NOMO-1 treated with DMSO at 0.1 percent for 48 hours (cell line): ENCODE results near the gene CTAGE1.

Source experiments
- DNase-seq: peaks from one replicate; lab custom pipeline; 2025; ENCODE audit not compliant: unreplicated experiment; lab: John Stamatoyannopoulos, UW

Gene CTAGE1

DNA sequence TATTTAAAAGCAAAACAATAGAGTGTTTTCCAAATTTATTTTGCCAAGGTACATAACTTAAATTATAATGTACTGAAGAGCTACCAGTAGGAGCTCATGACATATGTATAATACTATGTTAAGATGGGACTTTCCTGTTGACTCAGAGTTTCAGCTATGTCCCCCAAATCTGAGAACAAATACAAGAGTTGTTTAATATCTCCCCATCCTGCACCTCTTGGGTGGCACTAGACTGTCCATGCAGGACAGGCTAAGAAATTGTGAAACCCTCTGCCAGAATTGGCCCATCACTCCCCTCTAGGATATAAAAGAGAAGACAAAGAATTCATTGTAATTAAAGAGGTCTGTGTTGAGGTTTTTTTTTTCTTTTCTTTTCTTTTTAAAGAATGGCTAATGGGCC is 21.7 kb upstream of the CTAGE1 start:
- DNase-seq, result no peak

DNA sequence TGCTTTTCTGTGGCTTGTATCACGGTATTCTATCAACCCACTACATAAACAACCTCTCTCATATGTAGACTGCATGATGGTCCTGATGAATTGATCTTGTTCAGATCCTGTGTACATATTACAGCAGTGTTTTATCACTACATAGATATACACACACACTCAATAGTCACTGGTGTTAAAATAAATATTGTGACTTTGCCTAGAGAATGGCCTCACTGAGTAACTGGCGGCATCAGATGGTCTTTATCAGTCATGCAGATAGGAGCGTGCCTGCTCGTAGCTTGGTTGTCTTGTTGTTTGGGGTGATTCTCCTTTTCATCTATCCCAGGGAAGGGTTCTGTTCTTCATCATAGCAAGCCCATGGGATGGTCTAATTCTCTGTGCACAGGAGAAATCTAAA is 18.4 kb upstream of the CTAGE1 start:
- no peak for DNase-seq

DNA sequence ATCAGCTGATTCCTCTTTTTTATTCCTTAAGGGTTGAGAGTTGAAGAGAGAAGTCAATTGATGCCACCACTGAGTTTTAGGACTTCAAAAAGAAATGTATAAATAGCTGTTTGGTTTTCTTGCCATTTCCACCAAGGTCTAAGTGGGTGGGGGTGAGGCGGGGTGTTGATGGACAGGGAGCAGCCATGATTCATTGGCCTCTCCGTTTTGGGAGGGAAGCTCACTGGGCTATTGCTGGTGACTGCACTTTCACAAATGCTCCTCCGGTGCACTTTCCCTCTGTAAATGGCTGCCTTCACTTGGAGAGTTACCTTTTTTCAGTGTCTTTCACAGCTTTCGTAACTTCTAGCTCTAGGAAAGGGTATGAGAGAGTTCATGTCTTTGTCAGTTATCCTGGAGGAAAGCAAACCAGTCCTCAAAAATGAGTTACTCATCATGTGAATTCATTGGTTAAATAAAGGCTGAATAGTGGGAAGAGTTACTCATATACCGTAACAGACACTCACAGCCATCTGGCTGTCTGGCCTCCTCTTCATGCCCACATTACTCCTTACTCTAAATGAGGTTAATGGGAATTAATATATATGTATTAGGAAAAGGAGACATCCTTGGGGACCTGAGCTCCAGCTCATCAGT is 17.4 kb upstream of the CTAGE1 start:
- no peak for DNase-seq

DNA sequence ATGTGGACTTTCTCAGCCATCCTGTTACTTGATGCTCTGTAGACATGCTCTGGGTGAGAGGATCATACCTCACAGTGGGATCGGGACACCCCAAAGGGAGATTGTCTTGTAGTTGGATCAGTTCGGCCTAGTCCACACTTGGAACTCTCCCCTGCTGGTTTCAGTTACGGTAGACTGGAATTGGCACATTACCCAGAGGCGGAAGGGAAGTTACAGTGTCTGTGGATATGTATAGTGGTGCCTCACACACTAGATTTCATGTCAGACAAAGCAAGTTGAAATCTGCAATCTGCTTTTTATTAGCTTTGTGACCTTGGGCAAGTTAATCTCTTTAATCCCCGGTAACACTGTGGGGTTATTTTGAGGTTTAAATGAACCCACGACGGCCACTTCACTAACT is 16.2 kb upstream of the CTAGE1 start:
- DNase-seq, result no peak

DNA sequence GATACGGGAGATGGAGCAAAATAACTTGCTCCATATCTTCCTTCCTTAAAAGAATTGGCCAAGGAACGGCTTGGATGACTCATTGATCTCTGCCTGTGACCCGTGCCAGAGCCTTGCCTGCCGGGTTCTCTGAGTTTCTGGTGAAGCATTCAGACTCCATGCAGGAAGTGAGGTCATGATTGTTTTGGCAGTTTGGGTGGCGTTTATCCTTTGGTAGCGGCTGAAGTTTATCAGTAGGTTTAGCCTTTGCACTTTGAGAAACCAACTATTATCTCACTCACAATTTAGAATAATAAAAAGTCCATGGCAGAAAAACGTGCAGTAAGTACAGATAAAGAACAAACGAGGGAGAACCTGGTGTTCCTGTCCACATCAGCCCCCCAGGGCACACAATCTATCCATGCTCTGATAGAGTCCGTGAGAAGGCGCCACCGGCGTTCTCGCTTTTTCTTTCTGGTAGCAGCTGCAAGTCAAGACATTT is 15.0 kb upstream of the CTAGE1 start:
- DNase-seq, result no peak

DNA sequence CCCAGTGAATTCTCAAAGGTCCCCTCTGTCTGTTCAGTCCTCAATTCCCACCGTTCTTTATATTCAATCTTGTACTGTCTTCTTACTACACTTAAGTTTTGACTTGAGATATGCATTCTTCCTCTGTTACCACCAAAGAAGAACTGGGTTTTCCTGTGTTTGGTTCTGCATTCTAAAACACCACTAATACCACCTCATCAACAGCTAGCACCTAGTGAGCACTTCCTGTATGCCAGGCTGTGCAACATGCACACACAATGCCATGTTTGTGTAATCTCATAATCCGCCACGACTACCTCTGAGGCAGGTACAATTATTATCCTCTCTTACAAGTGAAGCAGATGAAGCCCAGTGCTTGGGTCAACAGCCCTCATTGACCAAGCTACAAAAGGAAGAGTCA is 11.8 kb upstream of the CTAGE1 start:
- DNase-seq, result no peak

DNA sequence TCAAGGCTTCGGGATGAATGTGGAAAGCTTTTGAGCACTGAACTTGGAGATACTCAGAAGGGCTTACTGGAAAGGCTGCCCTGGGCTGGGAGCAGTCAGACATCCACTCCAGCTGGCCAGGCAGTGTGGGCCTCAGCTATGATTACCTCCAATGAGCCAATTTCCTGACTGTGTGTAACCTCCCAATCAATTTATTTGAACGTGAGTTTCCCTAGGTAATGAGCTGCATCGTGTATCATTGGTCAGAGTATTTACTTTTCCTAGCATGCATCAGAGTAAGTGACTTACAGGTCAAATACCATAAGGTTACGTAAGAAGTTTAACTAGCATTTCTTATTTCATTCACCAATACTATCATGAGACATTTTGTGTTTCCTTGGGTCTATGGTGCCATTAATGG is 11.0 kb upstream of the CTAGE1 start:
- no peak for DNase-seq

DNA sequence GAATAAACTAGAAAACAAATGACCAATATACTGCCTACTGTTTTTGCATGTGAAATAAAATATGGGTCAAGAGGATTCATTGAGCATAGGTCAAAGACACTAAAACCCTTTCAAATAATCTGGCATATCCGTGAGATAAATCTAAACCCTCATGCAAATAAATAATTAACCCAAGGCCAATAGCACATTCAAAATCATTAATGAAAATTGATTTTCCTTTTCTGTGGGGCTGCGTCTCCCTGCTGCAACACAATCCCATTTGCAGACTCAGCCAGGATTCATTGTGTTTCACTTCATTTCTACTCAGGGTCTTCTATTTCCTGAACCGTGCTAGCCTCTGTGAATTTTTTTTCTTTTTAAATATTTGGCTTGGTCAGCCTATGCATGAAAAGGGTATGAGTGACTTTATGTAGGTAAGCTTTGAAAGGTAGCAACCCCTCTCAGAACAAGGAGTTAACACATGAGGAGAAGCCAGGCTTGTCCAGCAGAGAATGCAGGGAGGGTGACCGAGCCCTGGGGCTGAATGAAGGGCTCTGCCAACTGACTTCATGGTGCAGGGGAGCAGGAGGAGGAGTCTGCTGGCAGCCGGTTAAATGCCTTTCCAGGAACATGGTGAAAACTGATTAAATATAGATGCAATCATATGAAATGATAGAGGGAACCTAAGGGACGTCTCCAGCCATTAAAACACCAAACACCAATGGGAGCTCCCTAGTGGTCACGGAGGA is 10.3 kb upstream of the CTAGE1 start:
- no peak for DNase-seq

DNA sequence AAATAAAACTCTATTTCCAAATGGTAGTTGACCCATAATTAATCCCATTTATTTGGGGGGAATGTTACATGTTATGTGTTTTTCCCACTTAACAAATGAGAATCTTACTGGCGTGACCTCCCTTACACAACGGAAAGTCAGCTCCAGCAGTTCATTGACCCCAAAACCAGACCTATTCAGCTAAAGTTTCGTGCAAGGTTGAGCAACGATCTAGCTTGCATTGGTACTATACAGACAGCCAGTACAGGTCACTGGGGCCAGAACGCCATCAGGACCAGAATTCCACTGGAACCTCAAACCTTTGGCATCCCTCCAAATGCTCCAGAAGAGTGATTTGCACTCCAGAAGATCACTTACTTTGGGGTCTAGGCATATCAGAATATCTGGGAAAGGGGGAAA is 6.8 kb upstream of the CTAGE1 start:
- no peak for DNase-seq

DNA sequence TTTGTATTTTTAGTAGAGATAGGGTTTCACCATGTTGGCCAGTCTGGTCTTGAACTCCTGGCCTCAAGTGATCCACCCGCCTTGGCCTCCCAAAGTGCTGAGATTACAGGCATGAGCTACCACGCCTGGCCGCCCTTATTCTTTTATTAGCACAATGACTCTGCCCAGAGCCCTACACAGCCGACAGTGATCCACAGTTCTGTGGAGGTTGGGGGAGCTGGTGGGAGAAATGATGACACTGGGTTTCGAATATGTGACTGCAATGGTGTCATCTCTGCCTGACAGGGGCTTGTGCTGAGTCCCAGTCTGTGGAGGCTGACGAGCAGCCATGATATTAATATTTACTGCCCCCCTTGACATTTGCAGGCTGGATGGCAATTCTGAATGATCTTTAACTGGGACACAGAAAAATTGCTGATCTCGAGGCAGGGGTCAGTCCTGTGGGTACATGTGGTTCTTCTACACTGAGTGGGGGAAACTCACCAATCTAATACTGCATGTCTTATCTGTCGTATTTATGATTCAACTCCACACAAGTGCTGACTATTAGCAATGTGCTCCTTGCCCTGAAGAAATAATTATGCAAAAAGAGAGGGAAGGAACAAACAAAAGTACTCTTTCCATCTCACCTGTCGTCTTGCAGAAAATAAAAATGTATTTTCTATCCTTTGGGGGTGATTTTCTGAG is 6.3 kb upstream of the CTAGE1 start:
- no peak for DNase-seq

DNA sequence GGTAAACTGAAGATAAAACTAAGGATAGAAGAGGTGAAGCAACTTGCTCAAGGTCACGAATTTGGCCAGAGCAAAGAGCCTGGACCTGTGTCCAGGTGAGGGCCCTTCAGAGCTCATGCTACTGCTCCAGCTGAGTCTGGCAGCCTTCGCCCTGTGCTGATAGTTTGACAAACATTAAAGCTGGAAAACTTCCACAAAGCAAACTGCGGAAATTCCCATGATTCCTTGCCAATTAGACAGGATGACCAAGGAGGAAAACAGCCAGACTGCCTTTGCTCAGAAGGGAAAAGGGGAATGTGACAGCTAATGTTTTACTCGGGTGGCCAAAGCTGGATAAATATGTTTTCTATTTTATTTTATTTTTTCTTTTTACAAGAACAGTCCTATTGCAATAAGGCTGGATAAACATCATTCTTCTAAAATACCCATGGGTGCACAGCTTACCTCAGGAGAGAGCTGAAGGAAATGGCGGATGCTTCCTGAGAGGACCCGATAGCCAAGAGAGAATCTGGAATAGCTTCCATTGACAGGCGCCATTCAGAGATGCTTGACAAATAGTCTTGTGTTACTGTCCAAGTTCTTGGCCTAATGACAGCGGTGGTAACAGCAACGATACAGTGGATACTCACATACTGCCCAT is 5.3 kb upstream of the CTAGE1 start:
- no peak for DNase-seq

DNA sequence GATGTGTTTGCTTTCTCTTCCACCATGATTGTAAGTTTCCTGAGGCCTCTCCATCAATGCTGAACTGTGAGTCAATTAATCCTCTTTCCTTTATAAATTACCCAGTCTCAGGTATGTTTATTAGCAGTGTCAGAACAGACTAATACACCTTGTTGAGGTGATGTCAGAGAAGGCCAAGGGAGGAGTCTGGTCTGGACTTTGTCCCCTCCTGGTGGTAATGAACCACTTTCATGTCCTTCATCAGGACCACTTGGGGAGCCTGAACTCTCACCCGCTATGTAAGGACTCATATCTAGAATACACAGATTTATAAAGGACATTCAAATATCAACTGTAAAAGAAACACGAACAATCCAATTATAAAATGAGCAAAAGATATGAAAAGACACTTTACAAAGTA is 2.9 kb upstream of the CTAGE1 start:
- DNase-seq, result no peak

DNA sequence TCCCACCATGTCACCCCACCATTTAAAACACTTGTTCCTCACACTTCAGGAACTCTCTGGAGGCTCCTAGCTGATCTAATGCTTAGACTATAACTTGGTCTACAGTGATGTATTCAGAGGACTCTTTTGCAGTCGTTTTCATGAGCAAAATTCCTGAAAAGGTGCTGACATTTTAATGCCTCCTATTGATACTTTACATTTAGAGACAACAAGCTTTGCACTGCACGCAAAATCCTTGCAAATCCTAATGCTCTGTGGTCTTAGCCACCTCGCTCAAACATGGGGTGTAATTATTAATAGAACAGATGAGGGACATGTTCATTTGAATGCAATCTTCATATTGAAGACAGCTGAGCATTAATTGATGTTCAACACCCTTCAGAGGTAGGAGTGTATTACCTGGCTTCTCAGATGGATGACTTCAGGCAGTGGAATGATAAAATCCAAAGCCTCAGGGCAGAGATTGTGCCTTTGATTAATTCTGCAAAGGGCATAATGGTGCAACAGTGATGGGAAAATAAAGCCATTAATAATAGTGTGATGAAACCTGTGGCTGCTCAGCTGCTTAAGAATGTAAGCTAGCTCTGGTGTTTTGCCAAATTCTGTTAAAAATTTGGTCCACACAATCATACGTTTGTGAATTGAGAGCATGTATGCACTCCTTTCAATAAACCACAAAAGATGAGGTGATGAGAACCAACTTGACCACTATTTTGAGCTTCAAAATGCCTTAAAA is 5.4 kb downstream of the CTAGE1 start:
- DNase-seq, result no peak

DNA sequence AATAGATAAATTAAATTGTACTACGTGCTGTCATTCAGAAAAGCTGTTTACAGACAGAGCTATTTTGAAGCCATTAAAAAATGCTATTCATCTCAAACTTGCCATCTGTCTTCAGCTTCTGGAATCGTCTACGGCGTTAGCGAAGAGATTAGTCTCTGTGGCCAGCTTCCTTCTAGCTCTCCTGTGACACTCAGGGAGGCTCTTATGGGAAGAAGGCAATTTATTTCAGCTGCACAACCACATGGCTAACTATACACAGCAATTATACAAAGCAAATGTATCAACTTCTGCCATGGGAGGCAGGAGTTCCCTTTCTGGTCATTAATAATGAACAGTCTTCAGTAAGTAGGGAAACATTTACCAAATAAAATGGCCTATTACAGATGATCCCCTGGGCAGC is 6.3 kb downstream of the CTAGE1 start:
- no peak for DNase-seq

DNA sequence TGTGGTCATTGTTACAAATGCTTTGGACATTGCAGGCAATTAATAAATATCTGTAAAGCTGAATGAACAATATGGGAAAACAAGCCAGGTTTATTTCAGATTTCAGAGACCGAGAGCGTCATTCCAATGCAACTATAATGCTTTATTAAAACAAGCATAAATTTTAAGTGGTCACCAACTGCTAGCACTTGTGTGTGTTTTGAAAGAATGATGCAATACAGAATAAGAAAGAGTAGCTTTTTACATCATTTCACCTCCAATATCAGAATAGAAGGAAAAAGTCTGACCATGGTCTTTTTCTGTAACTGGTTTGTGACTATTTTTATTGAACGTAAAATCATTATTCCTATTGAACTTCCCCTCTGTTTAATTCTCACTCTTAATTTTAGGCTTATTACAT is 7.6 kb downstream of the CTAGE1 start:
- DNase-seq, result no peak

DNA sequence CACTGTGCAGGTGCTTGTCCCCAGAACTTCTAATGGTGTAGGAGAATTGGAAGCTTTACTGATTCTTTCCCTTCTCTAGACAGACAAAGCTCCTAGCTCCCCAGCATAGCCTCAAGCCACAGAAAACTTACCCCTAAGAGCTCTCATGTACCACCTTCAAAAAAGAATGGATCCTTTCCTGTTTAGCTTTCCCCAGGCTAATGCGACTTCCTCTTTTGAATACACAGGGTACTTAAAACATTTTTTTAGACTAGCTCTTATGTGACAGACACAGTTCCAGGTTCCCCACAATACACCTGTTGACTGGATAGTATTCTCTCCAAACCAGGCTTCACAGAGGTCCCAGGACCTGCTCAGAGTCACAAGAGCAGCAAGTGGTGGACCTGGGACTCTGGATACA is 8.3 kb downstream of the CTAGE1 start:
- peak; percentile 16 for DNase-seq

DNA sequence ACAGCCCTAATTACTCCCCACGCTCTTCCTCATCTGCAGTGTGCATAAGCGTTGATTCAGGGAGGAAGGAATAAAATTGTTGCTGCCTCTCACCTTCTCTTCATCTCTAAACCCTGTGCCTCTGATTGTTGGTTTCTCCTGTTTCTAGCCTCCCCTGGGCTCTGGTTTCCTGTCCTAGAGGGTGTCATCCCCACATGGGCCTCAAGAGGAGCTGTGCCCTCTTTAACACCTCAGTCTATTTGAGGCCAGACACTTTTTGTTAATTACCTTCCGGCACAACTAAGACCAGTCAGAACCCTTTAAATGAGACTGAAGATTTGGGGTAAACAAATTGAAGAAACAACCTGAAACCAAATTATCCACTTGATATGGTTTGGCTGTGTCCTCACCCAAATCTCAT is 9.7 kb downstream of the CTAGE1 start:
- DNase-seq, result no peak

DNA sequence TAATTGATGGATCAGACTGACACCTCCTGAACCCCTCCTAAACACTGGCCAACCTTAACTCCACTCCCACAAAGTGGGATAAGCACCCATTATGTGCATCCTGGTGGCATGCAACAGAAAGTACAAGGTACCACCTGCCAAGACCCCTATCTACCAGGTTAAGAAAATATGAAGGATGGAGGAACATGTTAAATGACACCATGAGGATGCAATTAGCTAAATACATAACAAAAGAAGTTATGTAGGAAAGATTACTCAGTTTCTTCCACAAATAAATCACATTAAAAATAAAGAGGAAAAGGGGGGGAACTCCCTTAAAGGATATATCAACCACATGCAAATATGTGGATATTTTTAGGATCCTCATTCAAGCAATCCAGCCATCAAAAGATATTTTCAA is 12.6 kb downstream of the CTAGE1 start:
- DNase-seq, result no peak

DNA sequence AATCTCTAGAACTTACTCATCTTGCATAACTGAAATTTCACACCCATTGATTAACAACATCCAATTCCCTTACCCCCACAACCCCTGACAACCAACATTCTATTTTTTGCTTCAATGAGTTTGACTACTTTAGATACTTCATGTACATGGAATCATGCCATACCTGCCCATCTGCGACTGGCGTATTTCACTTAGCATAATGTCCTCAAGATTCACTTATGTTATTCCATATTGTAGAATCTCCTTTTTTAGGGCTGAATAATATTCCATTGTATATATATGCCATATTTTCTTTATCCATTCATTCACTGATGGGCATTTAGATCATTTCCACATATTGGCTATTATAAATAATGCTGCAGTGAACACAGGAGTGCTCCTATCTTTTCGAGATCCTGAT is 13.8 kb downstream of the CTAGE1 start:
- no peak for DNase-seq

DNA sequence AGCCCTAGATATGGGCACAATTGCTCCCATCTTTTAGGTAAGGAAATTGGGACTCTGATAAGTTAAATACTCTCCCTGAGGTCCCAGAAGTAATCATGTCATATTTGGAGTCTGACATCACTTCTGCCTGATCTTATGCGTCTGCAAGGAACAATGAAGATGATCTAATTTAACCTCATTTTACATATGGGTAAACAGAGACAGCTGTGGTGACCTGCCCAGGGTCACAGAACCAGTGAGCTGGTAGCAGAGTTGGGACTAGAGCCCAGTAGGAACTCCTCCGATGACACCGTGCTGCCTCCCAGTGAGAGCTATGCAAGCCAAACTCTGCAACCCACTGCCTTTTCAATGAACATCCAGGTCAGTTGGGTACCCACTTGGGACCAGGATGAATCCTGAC is 17.8 kb downstream of the CTAGE1 start:
- DNase-seq, result no peak

DNA sequence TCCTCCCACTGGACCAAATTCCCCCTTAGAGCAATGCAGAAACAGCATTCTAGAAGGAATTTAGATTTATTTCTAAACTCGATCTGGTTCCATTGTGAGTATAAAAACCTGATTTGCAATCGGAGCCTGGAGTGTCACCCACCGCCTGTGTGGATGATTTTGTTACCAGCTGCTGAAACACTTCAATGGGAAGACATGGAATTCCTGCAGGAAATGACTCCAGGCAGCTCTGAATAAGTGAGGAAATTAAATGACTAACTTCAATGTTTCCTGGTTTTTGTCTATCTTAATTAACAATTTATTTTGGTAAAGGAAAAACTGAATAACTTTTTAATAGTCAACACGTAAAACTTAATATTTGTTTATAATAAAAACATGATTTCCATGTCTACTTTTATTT is 19.3 kb downstream of the CTAGE1 start:
- DNase-seq, result no peak
